NB4 (cell line): ENCODE data around the gene ADCY2.

ENCODE experiments used
- DNase-seq: peaks from one replicate; pipeline ENCODE4 v3.0.0; 2010; ENCODE audit warnings: low read depth
- H3K4me3 ChIP-seq: one replicate; pipeline ENCODE4 v1.5.1; 2011; ENCODE audit warnings: mild to moderate bottlenecking, low read depth, low read length, moderate library complexity
- CTCF ChIP-seq: IDR thresholded peaks from one replicate; pipeline ENCODE4 v1.5.1; 2012; ENCODE audit warnings: low read depth, low read length
- MAX ChIP-seq: IDR thresholded peaks from 2 replicates; pipeline ENCODE4 v1.6.1; 2011; ENCODE audit warnings: low read depth, low read length
- MYC ChIP-seq: IDR thresholded peaks from 2 replicates; pipeline ENCODE4 v1.6.1; 2011; ENCODE audit warnings: low read depth, low read length
- POLR2A ChIP-seq: IDR thresholded peaks from 2 replicates; pipeline ENCODE4 v1.6.1; 2011; ENCODE audit warnings: mild to moderate bottlenecking; ENCODE audit not compliant: insufficient read length; ENCODE audit errors: extremely low read depth

ADCY2 gene

DNA sequence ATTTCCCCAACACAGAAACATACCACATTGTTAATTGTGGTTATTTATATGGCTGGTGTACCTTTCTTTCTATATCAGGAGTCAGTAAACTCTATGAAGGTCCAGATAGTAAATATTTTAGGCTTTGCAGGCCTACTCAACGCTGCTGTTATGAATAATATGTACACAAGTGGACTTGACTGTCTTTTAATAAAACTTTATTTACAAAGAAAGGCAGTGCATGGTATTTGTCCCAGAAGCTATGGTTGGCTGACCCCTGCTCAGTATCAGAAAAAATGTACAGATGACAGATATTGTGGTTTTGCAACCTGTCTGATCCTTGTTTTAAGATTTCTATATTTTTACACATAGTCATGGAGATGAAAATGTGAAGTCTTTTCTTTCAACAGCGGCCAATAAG is 478.7 kb downstream of the ADCY2 start:
- no peak for DNase-seq
- TF ChIP-seq MYC, result no peak
- TF ChIP-seq MAX, result no peak
- TF ChIP-seq CTCF, result no peak
- TF ChIP-seq POLR2A, result no peak
- H3K4me3 ChIP-seq, result no peak overlapping the region

GRCh38 chr5:7875151-7875550 is 479.2 kb downstream of the ADCY2 start:
- no peak overlapping the region for H3K4me3 ChIP-seq
- no peak for DNase-seq
- TF ChIP-seq MYC (no peak), POLR2A (no peak), CTCF (no peak), MAX (no peak)

DNA sequence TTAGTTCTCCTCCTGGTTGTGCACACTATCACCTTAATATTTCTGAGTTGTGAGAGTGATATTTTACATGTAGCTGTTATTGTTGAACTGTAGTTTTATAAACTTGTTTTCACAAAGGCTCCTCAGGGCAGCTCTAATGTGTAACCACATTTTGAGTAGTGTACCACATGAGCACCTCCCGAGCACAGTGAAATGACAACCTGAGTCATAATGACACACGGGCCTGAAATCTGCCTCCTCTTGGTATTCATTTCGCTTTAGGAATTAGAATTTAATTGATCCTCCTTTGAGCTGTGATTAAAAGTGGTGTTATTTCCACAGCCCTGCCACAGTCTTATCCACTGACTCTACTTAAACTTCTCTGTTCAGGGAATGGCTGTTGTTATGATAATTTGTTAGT is 480.9 kb downstream of the ADCY2 start:
- peak; percentile 55 for DNase-seq
- no peak for TF ChIP-seq POLR2A
- TF ChIP-seq MYC, result no peak
- no peak for TF ChIP-seq MAX
- no peak for TF ChIP-seq CTCF
- no peak overlapping the region for H3K4me3 ChIP-seq

DNA sequence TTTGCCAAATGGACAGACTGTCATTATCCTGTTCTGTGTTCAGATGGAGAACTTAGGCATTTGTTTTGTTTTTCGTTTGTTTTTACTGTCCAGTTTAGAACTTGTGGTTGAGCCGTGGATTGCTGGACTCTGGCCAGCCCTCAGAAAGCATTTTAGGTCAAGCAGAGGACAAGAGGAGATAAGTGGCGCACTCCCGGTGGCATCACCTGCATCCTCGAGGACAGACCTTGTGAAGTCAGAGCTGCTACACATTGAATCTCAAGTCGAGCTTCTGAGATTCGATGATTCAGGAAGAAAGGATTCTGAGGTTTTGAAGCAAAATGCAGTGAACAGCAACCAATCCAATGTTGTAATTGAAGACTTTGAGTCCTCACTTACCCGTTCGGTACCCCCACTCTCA is 481.9 kb downstream of the ADCY2 start:
- TF ChIP-seq CTCF (no peak), MAX (no peak), MYC (no peak), POLR2A (no peak)
- DNase-seq, result no peak
- H3K4me3 ChIP-seq, result no peak overlapping the region

DNA sequence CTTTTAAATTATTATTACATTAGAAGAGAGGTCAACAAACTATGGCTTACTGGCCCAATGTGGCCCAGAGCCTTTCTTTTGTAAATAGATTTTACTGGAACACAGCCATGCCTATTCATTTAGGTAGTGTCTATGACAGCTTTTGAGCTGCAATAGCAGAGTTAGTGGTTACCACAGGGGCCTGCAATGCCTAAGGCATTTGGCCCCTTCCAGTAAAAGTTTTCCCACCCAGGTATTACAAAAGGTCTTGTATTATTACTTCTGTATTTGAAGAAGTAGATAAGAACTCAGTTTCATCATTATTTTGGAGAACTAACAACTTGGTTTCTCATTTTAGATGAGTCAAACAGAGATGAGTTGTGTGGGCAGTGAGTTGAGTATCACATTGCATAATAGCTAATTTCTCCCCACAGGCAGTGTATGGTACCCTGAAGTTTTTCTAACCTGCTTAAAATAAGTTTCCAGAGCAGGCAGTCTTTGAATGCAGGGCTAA is 482.5 kb downstream of the ADCY2 start:
- peak; percentile 92 for DNase-seq
- H3K4me3 ChIP-seq, result peak overlapping the region; percentile 37
- TF ChIP-seq MYC, result peak; percentile 67
- no peak for TF ChIP-seq CTCF
- TF ChIP-seq MAX, result peak; percentile 63
